ENCODE measurements around the gene GPR63.
"Not testable (repeated sequence)": the region's sequence is repeated elsewhere in the genome, so short reads cannot be mapped to it uniquely, and the experiment has no call there.

DNA sequence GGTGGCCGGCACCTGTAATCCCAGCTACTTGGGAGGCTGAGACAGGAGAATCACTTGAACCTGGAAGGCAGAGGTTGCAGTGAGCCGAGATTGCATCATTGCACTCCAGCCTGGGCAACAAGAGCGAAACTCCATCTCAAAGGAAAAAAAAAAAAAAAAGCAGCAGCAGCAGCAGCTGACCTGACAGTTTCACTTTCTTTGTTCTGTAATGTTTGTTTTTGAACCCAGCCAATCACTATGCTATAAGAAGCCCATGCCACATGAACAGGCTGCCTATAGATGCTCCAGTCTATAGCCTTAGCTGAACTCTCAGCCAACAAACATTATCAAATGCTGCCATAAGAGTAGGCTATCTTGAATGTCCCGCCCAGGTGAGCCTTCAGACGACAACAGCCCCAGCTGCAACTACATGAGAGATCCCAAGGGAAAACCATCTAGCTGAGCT, 47.9 kb upstream of the GPR63 start:
- TF ChIP-seq, protein P1, sequence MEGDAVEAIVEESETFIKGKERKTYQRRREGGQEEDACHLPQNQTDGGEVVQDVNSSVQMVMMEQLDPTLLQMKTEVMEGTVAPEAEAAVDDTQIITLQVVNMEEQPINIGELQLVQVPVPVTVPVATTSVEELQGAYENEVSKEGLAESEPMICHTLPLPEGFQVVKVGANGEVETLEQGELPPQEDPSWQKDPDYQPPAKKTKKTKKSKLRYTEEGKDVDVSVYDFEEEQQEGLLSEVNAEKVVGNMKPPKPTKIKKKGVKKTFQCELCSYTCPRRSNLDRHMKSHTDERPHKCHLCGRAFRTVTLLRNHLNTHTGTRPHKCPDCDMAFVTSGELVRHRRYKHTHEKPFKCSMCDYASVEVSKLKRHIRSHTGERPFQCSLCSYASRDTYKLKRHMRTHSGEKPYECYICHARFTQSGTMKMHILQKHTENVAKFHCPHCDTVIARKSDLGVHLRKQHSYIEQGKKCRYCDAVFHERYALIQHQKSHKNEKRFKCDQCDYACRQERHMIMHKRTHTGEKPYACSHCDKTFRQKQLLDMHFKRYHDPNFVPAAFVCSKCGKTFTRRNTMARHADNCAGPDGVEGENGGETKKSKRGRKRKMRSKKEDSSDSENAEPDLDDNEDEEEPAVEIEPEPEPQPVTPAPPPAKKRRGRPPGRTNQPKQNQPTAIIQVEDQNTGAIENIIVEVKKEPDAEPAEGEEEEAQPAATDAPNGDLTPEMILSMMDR (IDR thresholded peaks at IDR 0.05) = not testable (repeated sequence)
- TF ChIP-seq POLR2A (IDR thresholded peaks at IDR 0.05) = not testable (repeated sequence)
